GM11168 (cell line): ENCODE data around the gene ZCCHC14.
"Not testable (repeated sequence)": the region's sequence is repeated elsewhere in the genome, so short reads cannot be mapped to it uniquely, and the experiment has no call there.

Experiments
- in situ Hi-C: fragments of 300-500 bp; cut with MboI; formaldehyde crosslinking; loops from one replicate; pipeline ENCODE4 v1.12.0; 2022; ENCODE audit warnings: low sequenced_read_pairs; ENCODE audit not compliant: unreplicated experiment

The ZCCHC14 gene

DNA sequence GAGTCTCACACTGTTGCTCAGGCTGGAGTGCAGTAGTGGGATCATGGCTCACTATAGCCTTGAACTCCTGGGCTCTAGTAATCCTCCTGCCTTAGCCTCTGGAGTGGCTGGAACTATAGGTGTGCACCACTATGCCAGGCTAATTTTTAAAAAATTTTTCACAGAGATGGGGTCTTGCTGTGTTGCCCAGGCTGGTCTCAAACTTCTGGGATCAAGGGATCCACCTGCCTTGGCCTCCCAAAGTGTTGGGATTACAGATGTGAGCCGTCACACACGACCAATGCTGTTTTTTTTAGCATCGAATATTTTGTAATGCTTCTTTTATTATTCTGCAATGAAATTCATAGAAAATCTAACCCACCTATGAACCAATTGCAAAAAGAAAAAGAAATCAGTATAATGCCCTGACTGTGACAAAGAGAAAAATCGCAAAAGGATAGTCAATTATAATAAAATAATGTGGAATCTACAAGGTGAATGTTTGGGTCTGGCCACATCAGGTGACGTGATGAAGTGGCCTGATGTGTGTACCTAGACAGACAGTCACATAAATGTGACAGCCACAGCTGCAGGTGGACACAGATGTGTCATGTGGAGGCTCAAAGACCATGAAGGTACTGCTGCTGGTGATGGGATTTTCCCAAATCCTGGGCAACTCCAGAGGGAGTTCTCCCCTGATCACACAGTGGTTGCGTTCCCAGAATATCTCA lies 33.6 kb upstream of the ZCCHC14 start:
- in situ Hi-C loops: no loop called here

- in situ Hi-C loops: no loop called here
These were observed 32.5 kb upstream of the ZCCHC14 start for GRCh38 chr16:87525352-87525751.

DNA sequence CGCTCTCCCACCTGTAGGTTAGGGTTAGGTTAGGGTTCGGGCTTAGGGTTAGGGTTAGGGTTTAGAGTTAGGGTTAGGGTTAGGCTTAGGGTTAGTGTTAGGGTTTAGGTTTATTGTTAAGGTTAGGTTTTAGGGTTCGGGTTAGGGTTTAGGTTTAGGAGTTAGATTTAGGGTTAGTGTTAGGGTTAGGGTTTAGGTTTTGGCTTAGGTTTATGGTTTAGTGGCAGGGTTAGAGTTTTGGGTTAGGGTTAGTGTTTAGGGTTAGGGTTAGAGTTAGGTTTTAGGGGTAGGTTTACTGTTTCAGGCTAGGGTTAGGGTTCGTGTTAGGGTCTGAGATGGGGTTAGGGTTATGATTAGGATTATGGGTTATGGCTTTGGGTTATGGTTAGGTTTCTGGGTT lies 31.6 kb upstream of the ZCCHC14 start:
- in situ Hi-C loops: no loop called here

GRCh38 chr16:87523605-87524004 lies 30.8 kb upstream of the ZCCHC14 start:
- in situ Hi-C loops: not testable (repeated sequence)

DNA sequence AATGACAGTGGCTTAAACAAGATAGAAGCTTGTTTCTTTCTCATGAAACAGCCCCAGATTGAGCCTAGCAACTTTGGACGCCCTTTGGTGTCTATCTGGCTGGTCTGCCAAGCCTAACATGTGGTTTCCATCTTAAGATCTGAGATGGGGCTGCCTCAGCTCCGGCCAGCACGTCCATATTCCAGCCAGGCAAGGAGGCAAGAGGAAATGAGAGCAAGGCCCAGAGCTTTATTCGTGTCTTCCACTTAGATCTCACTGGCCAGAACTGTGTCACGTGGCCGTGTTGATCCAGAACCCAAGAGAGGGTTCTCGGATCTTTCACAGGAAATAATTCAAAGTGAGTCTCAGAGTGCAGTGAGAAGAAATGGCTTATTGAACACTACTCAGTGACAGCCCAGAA lies 28.9 kb upstream of the ZCCHC14 start:
- in situ Hi-C loops: not testable (repeated sequence)

GRCh38 chr16:87519170-87519569 lies 26.3 kb upstream of the ZCCHC14 start:
- in situ Hi-C loops: not testable (repeated sequence)

DNA sequence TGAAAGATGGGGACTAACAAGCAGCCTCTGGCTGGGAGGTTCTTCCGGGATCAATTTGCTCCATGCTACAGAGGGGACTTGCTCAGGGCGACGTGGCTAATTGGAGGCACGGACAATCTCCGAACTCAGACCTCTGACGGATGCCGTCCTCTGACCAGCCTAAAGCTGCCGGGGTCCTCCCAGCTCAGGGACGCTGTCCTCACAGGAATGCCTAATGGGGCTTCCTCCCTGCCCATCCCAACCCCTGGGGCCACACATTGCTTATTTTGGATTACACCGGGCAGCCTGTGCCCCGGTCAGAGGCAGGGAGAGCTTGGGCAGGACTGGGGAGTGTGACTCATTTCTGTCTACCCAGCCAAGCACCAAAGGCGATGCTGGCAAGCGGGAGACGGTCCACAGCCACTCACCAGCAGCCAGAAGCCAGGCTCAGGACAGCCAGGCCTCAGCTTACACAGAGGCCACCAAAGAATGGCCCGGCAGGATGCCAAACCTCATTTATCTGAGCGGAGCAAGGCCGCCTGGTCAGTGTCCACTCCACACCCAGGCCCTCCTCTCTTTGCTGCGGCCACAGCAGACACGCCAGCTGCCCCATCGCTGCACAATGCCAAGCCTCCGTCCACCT lies 25.7 kb upstream of the ZCCHC14 start:
- in situ Hi-C loops: not testable (repeated sequence)

DNA sequence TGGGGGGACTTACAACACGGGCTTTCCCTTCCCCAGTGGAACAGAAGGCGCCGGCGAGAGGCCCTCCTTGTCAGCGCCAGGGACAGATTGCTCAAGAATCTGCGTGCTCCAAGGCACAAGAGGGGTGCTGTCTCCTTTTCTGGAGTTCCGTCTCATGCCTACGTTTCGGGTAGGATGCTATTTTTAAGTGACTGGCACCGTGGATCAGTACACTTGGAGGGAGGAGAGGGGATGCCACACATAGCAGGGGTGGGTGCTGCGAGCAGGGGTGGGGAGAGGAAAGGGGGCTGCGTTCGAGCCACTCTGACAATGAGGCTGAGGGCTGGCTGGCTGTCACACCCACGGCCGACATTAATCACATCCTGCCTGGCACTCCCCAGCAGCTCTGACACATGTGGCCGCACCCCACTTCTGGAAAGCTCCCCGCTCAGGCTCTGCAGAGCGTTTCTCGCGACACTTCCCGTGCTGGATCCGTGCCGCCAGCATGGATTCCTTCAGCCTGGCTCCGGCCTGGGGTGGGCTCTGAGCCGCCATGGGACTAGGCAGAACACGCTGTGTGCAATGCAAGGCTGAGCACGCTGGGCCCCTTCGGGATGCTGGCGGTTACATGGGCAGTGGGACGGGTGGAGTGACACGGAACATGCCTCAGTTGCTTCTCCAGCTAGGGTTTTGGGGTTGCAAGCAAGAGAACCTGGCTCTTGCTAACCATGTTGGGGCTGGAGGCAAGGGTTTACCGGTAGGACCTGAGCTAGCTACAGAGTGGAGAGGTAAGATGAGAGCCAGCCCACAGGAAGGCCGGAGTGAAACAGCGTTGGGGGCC lies 25.0 kb upstream of the ZCCHC14 start:
- in situ Hi-C loops: not testable (repeated sequence)

DNA sequence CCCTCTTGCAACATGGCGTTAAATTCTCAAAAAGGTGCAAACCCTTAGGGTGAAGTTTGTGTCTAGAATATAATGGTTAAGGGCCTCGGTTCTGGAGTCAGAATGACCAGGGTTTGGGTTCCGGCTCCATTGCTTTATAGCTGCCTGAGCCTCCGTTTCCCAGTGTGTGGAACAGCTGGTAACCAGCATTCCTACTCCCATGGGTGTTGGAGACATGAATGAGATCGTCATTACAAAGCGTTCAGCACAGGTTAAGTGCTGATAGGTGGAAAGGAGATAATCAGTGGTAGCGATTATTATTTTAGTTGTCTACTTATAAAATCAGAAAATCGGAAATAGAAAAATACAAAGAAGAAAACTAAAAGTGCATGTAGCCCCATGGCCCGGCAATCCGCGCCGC lies 23.5 kb upstream of the ZCCHC14 start:
- in situ Hi-C loops: no loop called here

DNA sequence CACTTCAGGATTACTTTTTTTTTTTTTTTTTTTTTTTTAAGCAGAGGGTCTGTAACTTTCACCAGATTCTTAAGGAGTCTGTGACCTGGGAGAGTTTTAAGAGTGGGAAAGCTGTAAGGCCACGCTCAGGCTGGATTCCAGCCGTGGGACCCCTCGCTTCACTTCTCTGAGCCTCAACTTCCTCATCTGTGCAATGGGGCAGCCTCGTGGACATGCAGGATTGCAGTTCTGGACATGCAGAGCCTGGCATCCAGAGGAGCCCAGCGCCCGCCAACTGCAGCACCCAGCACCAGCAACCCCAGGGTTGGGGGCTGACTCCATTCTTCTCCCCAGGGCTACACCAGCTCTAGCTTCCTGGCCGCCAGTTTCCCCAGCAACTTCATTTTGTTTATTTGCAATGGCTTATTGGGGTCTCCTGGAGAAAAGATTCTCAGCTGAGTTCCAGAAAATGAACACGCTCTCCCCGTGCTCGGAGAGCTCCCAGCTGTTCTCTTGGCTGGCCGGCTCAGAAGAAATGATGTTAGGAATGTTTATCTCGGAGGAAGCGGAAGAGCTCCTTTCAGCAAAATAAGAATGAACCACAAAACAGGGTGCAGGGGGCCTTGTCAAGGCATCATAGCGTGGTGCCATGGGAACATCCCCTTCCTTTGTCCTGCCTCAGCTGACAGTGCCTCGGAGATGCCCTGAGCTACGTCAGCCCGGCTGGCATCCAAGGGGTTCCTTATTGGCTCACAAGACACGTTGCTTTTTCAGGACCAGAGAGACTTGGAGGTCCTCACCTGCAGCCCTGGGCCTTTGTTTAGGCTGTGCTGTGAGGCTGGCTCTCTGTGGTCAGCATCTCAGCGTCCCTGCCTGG lies 22.9 kb upstream of the ZCCHC14 start:
- in situ Hi-C loops: no loop called here

GRCh38 chr16:87509778-87510177 lies 17.0 kb upstream of the ZCCHC14 start:
- in situ Hi-C loops: not testable (repeated sequence)

DNA sequence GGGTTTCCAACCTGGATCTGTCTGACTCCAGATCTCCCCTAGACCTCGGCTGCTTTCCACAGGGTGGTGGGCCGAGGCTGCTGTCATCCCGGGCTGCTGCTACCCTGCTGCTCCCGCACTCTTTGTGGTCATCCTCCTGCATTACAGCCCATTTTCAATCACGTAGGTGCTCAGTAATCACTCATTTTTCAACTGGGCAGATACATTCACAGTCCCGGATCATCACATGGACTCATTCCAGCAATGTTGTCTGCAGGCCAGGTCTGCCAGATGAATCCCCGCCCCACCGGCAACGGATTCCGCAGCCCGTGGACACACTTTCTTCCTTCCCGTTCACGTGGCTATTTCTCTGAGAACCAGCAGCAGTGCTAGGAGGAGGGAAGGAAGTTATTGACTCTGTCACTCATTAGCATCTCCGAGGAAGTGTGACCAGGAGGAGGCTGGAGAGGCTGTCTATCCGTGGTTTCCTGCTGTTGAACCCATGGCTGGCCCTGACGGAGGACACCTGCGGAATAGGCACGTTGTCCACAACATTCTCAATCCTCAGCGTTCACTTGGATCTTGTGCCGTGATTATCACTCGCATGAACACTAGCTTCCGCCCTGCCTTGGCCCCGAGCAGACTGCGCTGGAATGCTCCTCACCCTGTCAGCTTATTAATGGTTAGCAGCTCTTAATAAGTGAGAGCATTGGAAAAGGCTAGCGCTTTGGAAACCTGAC lies 14.7 kb upstream of the ZCCHC14 start:
- in situ Hi-C loops: no loop called here

DNA sequence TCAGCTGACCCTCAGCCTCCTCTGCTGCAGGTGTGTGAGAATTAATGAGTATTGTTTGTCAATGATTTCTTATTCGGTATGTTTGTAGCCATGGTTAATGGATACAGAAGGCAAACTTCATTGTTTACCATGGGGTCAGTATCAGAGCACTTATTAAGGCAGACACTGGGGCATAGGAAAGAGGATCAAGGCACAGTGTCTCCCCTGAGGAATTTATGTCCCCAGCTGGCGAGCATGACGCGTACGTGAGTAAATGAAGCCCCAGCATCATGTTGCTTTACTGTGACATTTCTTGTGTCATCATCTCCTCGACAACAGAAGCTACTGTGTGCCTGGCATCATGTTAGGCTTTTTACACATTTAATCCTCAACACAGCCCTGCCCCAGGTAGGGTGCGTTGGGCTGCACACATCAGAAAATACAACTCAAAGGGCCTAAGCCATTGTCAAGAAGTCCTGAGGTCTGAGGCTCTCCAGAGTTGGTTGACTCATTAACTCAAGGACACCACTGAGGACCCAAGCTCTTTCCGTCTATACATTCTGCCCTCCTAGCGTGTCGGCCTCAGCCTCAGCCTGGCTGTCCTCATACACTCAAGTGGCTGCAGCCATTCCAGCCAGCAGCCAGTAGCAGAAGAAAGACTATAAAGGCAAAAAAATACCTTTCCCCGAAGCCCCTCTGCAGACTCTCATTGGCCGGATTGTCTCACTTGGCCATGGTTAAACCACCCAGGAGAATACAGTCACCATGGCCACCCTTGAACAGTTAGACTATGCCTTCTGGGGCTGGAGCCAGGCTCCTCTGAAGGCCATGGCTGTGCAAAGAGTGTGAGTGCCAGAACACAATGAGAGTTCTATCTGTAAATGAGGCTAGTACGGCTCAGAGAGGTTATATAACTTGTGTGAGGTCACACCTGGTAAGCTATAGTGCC lies 13.9 kb upstream of the ZCCHC14 start:
- in situ Hi-C loops: no loop called here

DNA sequence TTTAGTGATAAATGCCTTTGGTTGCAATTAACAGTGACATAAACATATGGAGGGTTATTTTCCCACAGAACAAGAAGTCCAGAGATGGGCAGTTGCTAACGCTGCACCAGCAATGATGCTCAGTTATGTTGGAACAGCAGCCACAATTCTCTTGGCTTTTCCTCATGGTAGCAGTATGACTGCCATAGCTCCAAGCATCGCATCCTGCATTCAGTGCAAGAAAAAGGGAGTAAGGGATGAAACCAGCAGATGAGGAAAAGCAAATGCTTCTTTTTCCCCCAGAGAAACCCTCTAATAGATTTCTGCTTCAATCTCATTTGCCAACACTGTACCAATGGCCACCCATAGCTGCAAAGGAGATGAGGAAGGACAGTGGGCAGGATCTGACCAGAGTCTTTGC lies 13.0 kb upstream of the ZCCHC14 start:
- in situ Hi-C loops: no loop called here

DNA sequence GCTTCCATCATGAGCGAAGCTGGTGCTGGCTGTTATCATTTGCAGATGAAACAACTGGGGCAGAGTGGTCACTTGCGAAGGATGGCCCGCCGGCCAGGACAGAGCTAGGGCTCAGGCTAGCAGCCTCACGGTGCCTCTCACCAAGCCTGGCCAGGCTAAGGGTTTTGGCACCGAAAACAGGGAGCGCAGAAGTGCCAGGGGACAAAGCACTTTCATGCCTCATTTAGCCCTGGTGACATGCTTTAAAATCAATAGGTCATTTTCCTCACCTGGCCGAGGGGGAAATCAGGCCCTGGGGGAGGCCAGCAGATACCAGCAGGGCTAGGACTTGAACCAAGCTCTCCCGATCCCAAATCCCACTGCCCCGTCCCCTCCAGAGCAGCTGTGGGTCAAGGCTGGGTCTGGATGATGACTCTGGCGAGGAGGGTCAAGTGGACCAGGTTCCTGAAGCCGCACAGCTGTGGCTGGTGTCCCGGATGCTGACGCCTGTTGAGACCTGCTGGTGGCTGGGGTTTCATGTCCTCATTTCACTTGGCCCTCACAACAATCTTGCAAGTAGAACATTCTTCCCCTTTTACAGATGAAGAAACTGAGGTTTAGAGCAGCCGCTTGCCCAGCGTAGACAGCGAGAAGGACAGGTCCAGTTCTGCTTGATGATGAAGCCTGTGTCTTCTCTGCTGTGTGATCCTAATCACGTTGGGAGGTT lies 10.6 kb upstream of the ZCCHC14 start:
- in situ Hi-C loops: not testable (repeated sequence)

DNA sequence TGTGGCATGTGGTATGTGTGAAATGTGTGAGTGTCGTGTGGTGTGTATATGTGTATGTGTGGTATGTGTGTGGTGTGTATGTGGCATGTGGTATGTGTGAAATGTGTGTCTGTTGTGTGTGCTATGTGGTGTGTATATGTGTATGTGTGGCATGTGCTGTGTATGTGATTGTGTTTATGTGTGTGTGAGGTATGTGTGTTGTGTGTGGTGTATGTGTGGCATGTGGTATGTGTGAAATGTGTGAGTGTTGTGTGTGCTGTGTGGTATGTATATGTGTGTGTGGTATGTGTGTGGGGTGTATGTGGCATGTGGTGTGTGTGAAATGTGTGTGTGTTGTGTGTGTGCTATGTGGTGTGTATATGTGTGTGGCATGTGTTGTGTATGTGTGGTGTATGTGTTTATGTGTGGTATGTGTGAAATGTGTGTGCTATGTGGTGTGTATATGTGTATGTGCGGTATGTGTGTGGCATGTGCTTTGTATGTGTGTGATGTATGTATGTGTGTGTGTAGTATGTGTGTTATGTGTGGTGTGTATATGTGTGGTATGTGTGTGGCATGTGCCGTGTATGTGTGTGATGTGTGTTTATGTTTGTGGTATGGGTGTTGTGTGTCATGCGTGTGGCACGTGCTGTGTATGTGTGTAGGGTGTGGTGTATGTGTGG lies 9.6 kb upstream of the ZCCHC14 start:
- in situ Hi-C loops: no loop called here

- in situ Hi-C loops: no loop called here
These were observed 8.3 kb upstream of the ZCCHC14 start for GRCh38 chr16:87501117-87501516.

- in situ Hi-C loops: no loop called here
These were observed 6.3 kb upstream of the ZCCHC14 start for GRCh38 chr16:87499189-87499486.
